Measurements from ENCODE around the gene DCLK1. TPM values are rescaled to one million over a fixed set of nuclear protein-coding genes. Genes with fewer than 3 reads are reported as not detected.

Gene DCLK1
- total RNA-seq, 2 donors from 2014 or later = not detected

DNA sequence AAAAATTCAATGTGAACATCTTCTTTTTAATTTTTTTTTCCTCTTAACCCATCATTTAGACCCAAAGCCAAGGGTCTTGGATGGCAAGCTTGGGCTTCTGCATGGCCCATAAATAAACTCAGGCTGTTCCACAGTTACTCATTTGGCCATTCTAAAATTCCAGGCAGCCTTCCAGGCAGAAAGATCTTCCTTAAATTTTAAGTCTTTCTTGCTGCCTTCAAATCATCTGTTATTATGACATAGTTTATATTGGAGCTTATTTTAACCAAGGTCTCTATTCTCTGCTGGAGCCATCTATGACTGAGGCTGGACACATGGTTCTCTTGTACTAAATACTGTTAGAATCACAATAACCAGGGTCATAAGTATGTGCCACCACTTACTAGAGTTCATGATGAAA is 337.4 kb downstream of the DCLK1 start:
- no peak for ATAC-seq
- DNase-seq = no peak
- Mint-ChIP-seq H3K27ac (no peak overlapping the region), H3K4me3 (no peak overlapping the region), H3K27me3 (peaks cover 9% of the 10 kb centered on the region), H3K36me3 (ENCODE audit: low read depth) (no peaks in the 10 kb centered on the region), H3K4me1 (no peaks in the 10 kb centered on the region)
- H3K9me3 ChIP-seq (ENCODE audit: control insufficient read depth, low read length, poor library complexity, severe bottlenecking) = no peaks in the 10 kb centered on the region

DNA sequence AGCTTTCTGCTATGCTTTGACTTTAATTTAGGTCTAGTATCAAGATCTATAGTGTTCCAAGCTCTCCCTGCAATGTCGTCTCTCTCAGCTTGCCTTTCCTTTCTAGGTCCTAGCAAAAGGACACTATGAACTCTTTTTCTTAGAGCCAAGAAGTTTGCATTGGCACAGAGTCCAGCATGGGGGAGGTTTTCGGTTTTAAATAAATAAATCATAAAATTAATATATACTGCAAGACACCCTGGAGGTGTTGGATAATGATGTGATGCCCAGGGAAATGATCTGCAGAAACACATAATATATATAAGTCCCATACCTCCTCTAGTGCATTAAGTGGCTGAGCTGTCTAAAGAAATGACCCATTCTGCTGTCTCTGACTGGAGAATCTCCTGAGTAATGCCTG is 338.3 kb downstream of the DCLK1 start:
- no peaks in the 10 kb centered on the region for H3K9me3 ChIP-seq (ENCODE audit: control insufficient read depth, low read length, poor library complexity, severe bottlenecking)
- Mint-ChIP-seq H3K4me1 (no peaks in the 10 kb centered on the region), H3K36me3 (ENCODE audit: low read depth) (no peaks in the 10 kb centered on the region), H3K27ac (no peak overlapping the region), H3K4me3 (no peak overlapping the region), H3K27me3 (peaks cover 9% of the 10 kb centered on the region)
- DNase-seq = no peak
- ATAC-seq = no peak

DNA sequence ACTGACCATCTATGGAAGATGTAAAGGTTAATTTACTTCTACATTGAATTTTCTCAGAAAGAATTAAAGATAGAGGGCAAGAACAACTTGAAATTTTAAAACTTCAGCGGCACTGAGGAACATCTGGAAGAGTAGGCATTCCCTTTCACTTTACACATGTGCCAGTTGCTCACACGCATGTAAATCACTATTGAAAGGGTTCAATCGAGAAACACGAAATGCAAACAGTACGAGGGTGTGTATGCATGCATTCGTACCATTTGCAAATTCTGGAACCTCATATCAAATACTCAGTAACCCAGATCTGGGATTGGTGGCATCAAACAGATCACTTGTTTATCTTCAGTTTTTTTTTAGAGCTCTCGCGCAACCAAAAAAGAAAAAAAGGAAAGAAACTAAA is 339.2 kb downstream of the DCLK1 start:
- Mint-ChIP-seq H3K4me3 (no peak overlapping the region), H3K27ac (no peak overlapping the region), H3K27me3 (peaks cover 9% of the 10 kb centered on the region), H3K36me3 (ENCODE audit: low read depth) (no peaks in the 10 kb centered on the region), H3K4me1 (no peaks in the 10 kb centered on the region)
- no peak for DNase-seq
- no peaks in the 10 kb centered on the region for H3K9me3 ChIP-seq (ENCODE audit: control insufficient read depth, low read length, poor library complexity, severe bottlenecking)
- no peak for ATAC-seq

DNA sequence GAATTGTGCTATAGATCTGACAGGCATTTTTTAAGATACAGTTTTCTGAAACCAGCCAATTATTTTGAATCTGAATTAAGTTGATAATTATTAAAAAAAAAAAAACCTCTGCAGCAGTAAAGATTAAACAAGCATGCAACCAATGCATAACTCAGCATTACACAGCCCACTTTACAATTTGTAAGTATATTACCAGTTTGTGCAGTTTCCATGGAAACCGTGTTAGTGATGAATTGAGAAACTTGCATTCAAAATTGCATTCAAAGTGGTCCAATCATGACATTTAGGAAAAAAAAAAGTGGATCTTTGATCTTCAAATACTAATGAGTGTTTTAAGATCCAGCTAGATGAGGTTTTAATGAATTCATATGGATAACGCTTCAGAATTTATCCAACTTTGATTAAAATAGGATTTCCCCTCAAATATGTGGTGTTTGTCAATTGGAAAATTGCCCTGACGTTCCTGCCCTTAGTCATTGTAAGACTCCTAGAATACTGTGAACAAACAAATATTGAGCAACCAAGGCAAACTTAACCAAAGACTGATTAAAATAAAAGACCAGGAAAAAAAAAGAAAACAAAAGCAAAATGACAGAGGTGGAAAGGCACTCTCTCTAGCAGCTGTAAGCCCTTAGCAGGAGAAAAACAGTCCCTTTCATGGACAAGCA is 339.9 kb downstream of the DCLK1 start:
- no peaks in the 10 kb centered on the region for H3K9me3 ChIP-seq (ENCODE audit: control insufficient read depth, low read length, poor library complexity, severe bottlenecking)
- Mint-ChIP-seq H3K27me3 (peaks cover 9% of the 10 kb centered on the region), H3K36me3 (ENCODE audit: low read depth) (no peaks in the 10 kb centered on the region), H3K4me1 (no peaks in the 10 kb centered on the region), H3K4me3 (no peak overlapping the region), H3K27ac (no peak overlapping the region)
- DNase-seq (no peak), ATAC-seq (no peak)

GRCh38 chr13:35789335-35790165 is 341.6 kb downstream of the DCLK1 start:
- Mint-ChIP-seq H3K27ac (no peak overlapping the region), H3K4me3 (no peak overlapping the region), H3K36me3 (ENCODE audit: low read depth) (no peaks in the 10 kb centered on the region), H3K4me1 (no peaks in the 10 kb centered on the region), H3K27me3 (peaks cover 20% of the 10 kb centered on the region)
- no peaks in the 10 kb centered on the region for H3K9me3 ChIP-seq (ENCODE audit: control insufficient read depth, low read length, poor library complexity, severe bottlenecking)
- ATAC-seq (no peak), DNase-seq (no peak)

- H3K9me3 ChIP-seq (ENCODE audit: control insufficient read depth, low read length, poor library complexity, severe bottlenecking) = no peaks in the 10 kb centered on the region
- ATAC-seq = no peak
- Mint-ChIP-seq H3K4me3 (no peak overlapping the region), H3K4me1 (no peaks in the 10 kb centered on the region), H3K27ac (no peak overlapping the region), H3K27me3 (peaks cover 22% of the 10 kb centered on the region), H3K36me3 (ENCODE audit: low read depth) (no peaks in the 10 kb centered on the region)
- no peak for DNase-seq
Observed at GRCh38 chr13:35787937-35788336, 343.2 kb downstream of the DCLK1 start.

GRCh38 chr13:35785576-35786303 is 345.4 kb downstream of the DCLK1 start:
- H3K36me3 Mint-ChIP-seq (ENCODE audit: low read depth) = no peaks in the 10 kb centered on the region
- no peak for DNase-seq
- no peaks in the 10 kb centered on the region for H3K4me1 Mint-ChIP-seq
- no peaks in the 10 kb centered on the region for H3K9me3 ChIP-seq (ENCODE audit: control insufficient read depth, low read length, poor library complexity, severe bottlenecking)
- H3K27ac Mint-ChIP-seq = no peak overlapping the region
- no peak overlapping the region for H3K4me3 Mint-ChIP-seq
- ATAC-seq = no peak
- H3K27me3 Mint-ChIP-seq = peaks cover 14% of the 10 kb centered on the region

- peaks cover 14% of the 10 kb centered on the region for H3K27me3 Mint-ChIP-seq
- no peak overlapping the region for H3K4me3 Mint-ChIP-seq
- H3K9me3 ChIP-seq (ENCODE audit: control insufficient read depth, low read length, poor library complexity, severe bottlenecking) = no peaks in the 10 kb centered on the region
- H3K27ac Mint-ChIP-seq = no peak overlapping the region
- H3K36me3 Mint-ChIP-seq (ENCODE audit: low read depth) = no peaks in the 10 kb centered on the region
- H3K4me1 Mint-ChIP-seq = no peaks in the 10 kb centered on the region
- ATAC-seq (no peak), DNase-seq (no peak)
Observed at GRCh38 chr13:35784286-35784951, 346.8 kb downstream of the DCLK1 start.

DNA sequence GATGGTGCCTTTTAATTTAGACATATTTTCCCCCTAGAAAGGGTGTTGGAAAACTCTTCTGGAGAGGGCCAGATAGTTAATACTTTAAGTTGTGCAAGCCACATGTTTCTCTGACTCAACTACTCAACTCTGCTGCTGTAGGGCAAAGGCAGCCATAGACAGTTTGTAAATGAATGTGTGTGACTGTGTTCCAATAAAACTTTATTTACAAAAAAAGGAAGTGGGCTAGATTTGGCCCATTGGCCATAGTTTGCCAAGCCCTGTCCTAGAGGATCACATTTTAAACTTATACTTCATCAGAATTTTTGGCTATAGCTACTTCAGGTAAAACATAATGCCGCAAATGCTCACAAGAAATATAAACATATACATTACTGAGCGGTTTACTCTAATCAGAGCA is 348.4 kb downstream of the DCLK1 start:
- Mint-ChIP-seq H3K4me1 (no peaks in the 10 kb centered on the region), H3K36me3 (ENCODE audit: low read depth) (no peaks in the 10 kb centered on the region), H3K4me3 (no peak overlapping the region), H3K27ac (no peak overlapping the region), H3K27me3 (peaks cover 14% of the 10 kb centered on the region)
- DNase-seq = no peak
- no peak for ATAC-seq
- no peaks in the 10 kb centered on the region for H3K9me3 ChIP-seq (ENCODE audit: control insufficient read depth, low read length, poor library complexity, severe bottlenecking)

- DNase-seq (no peak), ATAC-seq (no peak)
- H3K36me3 Mint-ChIP-seq (ENCODE audit: low read depth) = no peaks in the 10 kb centered on the region
- H3K9me3 ChIP-seq (ENCODE audit: control insufficient read depth, low read length, poor library complexity, severe bottlenecking) = no peaks in the 10 kb centered on the region
- peaks cover 14% of the 10 kb centered on the region for H3K27me3 Mint-ChIP-seq
- H3K4me1 Mint-ChIP-seq = no peaks in the 10 kb centered on the region
- no peak overlapping the region for H3K4me3 Mint-ChIP-seq
- no peak overlapping the region for H3K27ac Mint-ChIP-seq
Observed at GRCh38 chr13:35781036-35782000, 349.9 kb downstream of the DCLK1 start.

GRCh38 chr13:35780613-35781012 is 350.6 kb downstream of the DCLK1 start:
- H3K9me3 ChIP-seq (ENCODE audit: control insufficient read depth, low read length, poor library complexity, severe bottlenecking) = no peaks in the 10 kb centered on the region
- ATAC-seq = no peak
- H3K36me3 Mint-ChIP-seq (ENCODE audit: low read depth) = no peaks in the 10 kb centered on the region
- H3K27me3 Mint-ChIP-seq = peaks cover 11% of the 10 kb centered on the region
- H3K4me1 Mint-ChIP-seq = no peaks in the 10 kb centered on the region
- no peak for DNase-seq
- H3K4me3 Mint-ChIP-seq = no peak overlapping the region
- no peak overlapping the region for H3K27ac Mint-ChIP-seq

- no peaks in the 10 kb centered on the region for H3K36me3 Mint-ChIP-seq (ENCODE audit: low read depth)
- H3K4me1 Mint-ChIP-seq = no peaks in the 10 kb centered on the region
- no peaks in the 10 kb centered on the region for H3K9me3 ChIP-seq (ENCODE audit: control insufficient read depth, low read length, poor library complexity, severe bottlenecking)
- H3K27ac Mint-ChIP-seq = no peak overlapping the region
- DNase-seq (no peak), ATAC-seq (no peak)
- no peaks in the 10 kb centered on the region for H3K27me3 Mint-ChIP-seq
- H3K4me3 Mint-ChIP-seq = no peak overlapping the region
Observed at GRCh38 chr13:35771898-35772297, 359.3 kb downstream of the DCLK1 start.

Data from T-helper 17 cell (primary cell).